ENCODE data around the gene BMPR2. TPM values are rescaled to one million over a fixed set of nuclear protein-coding genes. Genes with fewer than 3 reads are reported as not detected.

BMPR2 gene
- total RNA-seq, 1 donor: 44.2 TPM

DNA sequence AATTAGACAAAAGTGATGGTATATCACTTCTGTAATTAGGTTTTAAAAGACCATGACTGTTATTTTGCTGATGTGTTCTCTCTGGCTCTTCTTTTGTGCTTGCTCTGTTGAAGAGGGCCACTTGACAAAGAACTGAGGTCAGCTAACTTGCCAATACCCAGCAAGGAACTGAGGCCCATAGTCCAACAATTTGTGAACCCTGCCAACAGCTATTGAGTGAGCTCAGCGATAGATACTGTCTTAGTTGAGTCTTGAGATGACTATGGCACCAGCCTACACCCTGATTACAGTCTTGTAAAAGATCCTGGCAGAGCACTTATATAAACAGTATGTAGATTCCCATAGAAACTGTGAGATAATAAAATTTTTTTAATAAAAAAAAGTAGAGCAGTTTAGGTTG, 103.0 kb downstream of the BMPR2 start:
- Histone ChIP-seq H4K20me1 (ENCODE audit: insufficient read depth, low read length) (peaks cover 6% of the 10 kb centered on the region), H3K9me3 (ENCODE audit: low read depth, low read length) (no peaks in the 10 kb centered on the region), H3K4me1 (ENCODE audit: insufficient read depth, low read length) (no peaks in the 10 kb centered on the region), H3K36me3 (ENCODE audit: insufficient read depth, low read length) (peaks cover 10% of the 10 kb centered on the region), H3K79me2 (ENCODE audit: insufficient read depth, low read length) (no peaks in the 10 kb centered on the region), H3K4me3 (ENCODE audit: insufficient read depth, low read length) (no peak overlapping the region), H3K27ac (ENCODE audit: low read depth, low read length) (no peak overlapping the region), H3K4me2 (ENCODE audit: insufficient read depth, low read length) (no peak overlapping the region), H3K27me3 (ENCODE audit: insufficient read depth, low read length) (no peaks in the 10 kb centered on the region), H2AFZ (ENCODE audit: low read length) (no peak overlapping the region)
- TF ChIP-seq, protein P1, sequence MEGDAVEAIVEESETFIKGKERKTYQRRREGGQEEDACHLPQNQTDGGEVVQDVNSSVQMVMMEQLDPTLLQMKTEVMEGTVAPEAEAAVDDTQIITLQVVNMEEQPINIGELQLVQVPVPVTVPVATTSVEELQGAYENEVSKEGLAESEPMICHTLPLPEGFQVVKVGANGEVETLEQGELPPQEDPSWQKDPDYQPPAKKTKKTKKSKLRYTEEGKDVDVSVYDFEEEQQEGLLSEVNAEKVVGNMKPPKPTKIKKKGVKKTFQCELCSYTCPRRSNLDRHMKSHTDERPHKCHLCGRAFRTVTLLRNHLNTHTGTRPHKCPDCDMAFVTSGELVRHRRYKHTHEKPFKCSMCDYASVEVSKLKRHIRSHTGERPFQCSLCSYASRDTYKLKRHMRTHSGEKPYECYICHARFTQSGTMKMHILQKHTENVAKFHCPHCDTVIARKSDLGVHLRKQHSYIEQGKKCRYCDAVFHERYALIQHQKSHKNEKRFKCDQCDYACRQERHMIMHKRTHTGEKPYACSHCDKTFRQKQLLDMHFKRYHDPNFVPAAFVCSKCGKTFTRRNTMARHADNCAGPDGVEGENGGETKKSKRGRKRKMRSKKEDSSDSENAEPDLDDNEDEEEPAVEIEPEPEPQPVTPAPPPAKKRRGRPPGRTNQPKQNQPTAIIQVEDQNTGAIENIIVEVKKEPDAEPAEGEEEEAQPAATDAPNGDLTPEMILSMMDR (IDR thresholded peaks at IDR 0.05; ENCODE audit: extremely low read depth, low read depth, low read length): no peak
- no peak for DNase-seq (ENCODE audit: insufficient read length, low spot score, missing footprints)

DNA sequence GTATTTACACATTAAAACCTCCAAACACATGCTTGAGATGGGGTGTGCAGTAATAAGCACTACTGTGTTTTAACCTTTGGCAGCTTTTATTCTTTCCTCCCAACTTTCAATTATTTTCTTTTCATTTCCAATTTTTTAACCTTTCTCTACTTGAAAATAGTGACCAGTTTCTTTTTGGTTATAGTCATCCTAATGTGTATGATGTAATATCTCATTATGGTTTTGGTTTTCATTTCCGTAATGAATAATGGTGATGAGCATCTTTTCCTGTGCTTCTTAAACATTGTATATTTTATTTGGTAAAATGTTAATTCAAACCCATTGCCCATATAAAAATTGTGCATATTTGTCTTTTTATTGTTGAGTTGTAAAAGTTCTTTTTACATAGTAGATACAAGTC, 103.5 kb downstream of the BMPR2 start:
- H3K27ac ChIP-seq (ENCODE audit: low read depth, low read length): no peak overlapping the region
- no peaks in the 10 kb centered on the region for H3K9me3 ChIP-seq (ENCODE audit: low read depth, low read length)
- H3K4me1 ChIP-seq (ENCODE audit: insufficient read depth, low read length): no peaks in the 10 kb centered on the region
- H2AFZ ChIP-seq (ENCODE audit: low read length): no peak overlapping the region
- no peak overlapping the region for H3K4me3 ChIP-seq (ENCODE audit: insufficient read depth, low read length)
- H3K27me3 ChIP-seq (ENCODE audit: insufficient read depth, low read length): no peaks in the 10 kb centered on the region
- H3K36me3 ChIP-seq (ENCODE audit: insufficient read depth, low read length): peaks cover 10% of the 10 kb centered on the region
- DNase-seq (ENCODE audit: insufficient read length, low spot score, missing footprints): no peak
- TF ChIP-seq, protein P1 (IDR thresholded peaks at IDR 0.05; ENCODE audit: extremely low read depth, low read depth, low read length): no peak
- peaks cover 6% of the 10 kb centered on the region for H4K20me1 ChIP-seq (ENCODE audit: insufficient read depth, low read length)
- H3K4me2 ChIP-seq (ENCODE audit: insufficient read depth, low read length): no peak overlapping the region
- no peaks in the 10 kb centered on the region for H3K79me2 ChIP-seq (ENCODE audit: insufficient read depth, low read length)

DNA sequence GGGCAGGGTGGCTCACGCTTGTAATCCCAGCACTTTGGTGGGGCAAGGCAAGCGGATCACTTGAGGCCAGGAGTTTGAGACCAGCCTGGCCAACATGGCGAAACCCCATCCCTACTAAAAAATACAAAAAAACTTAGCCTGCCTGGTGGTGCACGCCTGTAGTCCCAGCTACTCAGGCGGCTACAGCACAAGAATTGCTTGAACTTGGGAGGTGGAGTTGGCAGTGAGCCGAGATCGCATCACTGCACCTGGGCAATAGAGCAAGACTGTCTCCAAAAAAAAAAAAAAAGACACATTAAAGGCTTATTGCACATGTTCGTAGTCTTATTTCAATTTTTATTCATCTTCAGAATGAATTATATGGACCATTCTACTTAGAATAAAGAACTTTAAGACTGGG, 110.2 kb downstream of the BMPR2 start:
- peaks cover 5% of the 10 kb centered on the region for H3K36me3 ChIP-seq (ENCODE audit: insufficient read depth, low read length)
- no peak overlapping the region for H3K27ac ChIP-seq (ENCODE audit: low read depth, low read length)
- no peak overlapping the region for H3K4me3 ChIP-seq (ENCODE audit: insufficient read depth, low read length)
- H3K4me2 ChIP-seq (ENCODE audit: insufficient read depth, low read length): no peak overlapping the region
- DNase-seq (ENCODE audit: insufficient read length, low spot score, missing footprints): no peak
- no peaks in the 10 kb centered on the region for H3K4me1 ChIP-seq (ENCODE audit: insufficient read depth, low read length)
- H2AFZ ChIP-seq (ENCODE audit: low read length): no peak overlapping the region
- H3K9me3 ChIP-seq (ENCODE audit: low read depth, low read length): no peaks in the 10 kb centered on the region
- no peaks in the 10 kb centered on the region for H3K27me3 ChIP-seq (ENCODE audit: insufficient read depth, low read length)
- H3K79me2 ChIP-seq (ENCODE audit: insufficient read depth, low read length): no peaks in the 10 kb centered on the region
- H4K20me1 ChIP-seq (ENCODE audit: insufficient read depth, low read length): peaks cover 4% of the 10 kb centered on the region
- TF ChIP-seq, protein P1 (IDR thresholded peaks at IDR 0.05; ENCODE audit: extremely low read depth, low read depth, low read length): no peak

DNA sequence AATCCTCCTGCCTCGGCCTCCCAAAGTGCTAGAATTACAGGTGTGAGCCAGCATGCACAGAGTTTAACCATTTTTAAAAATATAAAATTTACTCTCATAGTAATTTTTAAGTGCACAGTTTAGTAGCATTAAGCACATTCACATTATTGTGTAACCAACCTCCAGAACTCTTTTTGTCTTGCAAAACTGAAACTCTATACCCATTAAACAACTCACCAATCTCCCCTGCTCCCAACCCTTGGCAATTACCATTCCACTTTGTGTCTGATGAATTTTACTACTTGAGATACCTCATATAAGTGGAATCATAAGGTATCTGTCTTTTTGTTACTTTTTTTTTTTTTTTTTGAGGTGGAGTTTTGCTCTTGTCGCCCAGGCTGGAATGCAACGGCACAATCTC, 112.5 kb downstream of the BMPR2 start:
- Histone ChIP-seq H3K4me1 (ENCODE audit: insufficient read depth, low read length) (no peaks in the 10 kb centered on the region), H3K9me3 (ENCODE audit: low read depth, low read length) (no peaks in the 10 kb centered on the region), H3K4me2 (ENCODE audit: insufficient read depth, low read length) (no peak overlapping the region), H2AFZ (ENCODE audit: low read length) (no peak overlapping the region), H4K20me1 (ENCODE audit: insufficient read depth, low read length) (peaks cover 4% of the 10 kb centered on the region), H3K36me3 (ENCODE audit: insufficient read depth, low read length) (no peaks in the 10 kb centered on the region), H3K27me3 (ENCODE audit: insufficient read depth, low read length) (no peaks in the 10 kb centered on the region), H3K27ac (ENCODE audit: low read depth, low read length) (no peak overlapping the region), H3K79me2 (ENCODE audit: insufficient read depth, low read length) (peaks cover 3% of the 10 kb centered on the region), H3K4me3 (ENCODE audit: insufficient read depth, low read length) (no peak overlapping the region)
- no peak for DNase-seq (ENCODE audit: insufficient read length, low spot score, missing footprints)
- TF ChIP-seq, protein P1 (IDR thresholded peaks at IDR 0.05; ENCODE audit: extremely low read depth, low read depth, low read length): no peak

Data from osteoblast (primary cell).